Measurements from ENCODE around the gene PCYT1A.

Gene PCYT1A

DNA sequence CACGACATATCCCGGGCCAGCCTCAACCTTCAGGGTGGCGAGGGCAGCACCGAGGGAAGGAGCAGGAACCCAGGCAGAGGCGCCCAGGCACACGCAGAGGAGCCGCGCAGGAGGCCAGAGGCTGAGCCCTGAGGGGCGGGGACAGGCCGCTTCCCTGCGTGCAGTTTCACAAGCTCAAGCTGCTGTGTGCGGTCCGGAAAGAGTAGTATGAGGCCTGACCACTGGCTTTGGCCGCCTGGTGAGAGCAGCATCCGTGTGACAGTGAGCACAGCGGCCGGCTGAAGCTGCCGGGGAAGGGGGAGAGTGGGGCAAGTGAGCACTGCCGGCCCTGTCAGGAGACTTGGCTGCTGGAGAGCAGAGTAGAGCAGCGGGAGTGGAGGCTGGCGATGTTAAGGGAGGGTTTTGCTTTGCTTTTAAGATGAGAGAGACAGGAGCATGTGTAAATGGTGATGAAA lies 85.0 kb downstream of the PCYT1A start:
- H3K9ac ChIP-seq = no peak overlapping the region
- H3K36me3 ChIP-seq (ENCODE audit: control insufficient read depth, insufficient read depth, low read length) = no peaks in the 10 kb centered on the region
- no peak overlapping the region for H3K4me2 ChIP-seq (ENCODE audit: low read length)
- H3K79me2 ChIP-seq = no peaks in the 10 kb centered on the region
- no peak overlapping the region for H2AFZ ChIP-seq
- TF ChIP-seq, protein P1, sequence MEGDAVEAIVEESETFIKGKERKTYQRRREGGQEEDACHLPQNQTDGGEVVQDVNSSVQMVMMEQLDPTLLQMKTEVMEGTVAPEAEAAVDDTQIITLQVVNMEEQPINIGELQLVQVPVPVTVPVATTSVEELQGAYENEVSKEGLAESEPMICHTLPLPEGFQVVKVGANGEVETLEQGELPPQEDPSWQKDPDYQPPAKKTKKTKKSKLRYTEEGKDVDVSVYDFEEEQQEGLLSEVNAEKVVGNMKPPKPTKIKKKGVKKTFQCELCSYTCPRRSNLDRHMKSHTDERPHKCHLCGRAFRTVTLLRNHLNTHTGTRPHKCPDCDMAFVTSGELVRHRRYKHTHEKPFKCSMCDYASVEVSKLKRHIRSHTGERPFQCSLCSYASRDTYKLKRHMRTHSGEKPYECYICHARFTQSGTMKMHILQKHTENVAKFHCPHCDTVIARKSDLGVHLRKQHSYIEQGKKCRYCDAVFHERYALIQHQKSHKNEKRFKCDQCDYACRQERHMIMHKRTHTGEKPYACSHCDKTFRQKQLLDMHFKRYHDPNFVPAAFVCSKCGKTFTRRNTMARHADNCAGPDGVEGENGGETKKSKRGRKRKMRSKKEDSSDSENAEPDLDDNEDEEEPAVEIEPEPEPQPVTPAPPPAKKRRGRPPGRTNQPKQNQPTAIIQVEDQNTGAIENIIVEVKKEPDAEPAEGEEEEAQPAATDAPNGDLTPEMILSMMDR (IDR thresholded peaks at IDR 0.05) = no peak
- no peaks in the 10 kb centered on the region for H3K27me3 ChIP-seq (ENCODE audit: control insufficient read depth, insufficient read depth, low read length)
- H3K4me1 ChIP-seq = no peaks in the 10 kb centered on the region
- no peak overlapping the region for H3K27ac ChIP-seq
- no peaks in the 10 kb centered on the region for H3K9me3 ChIP-seq (ENCODE audit: control insufficient read depth, low read length)
- no peak overlapping the region for H3K4me3 ChIP-seq (ENCODE audit: low read depth, low read length)

DNA sequence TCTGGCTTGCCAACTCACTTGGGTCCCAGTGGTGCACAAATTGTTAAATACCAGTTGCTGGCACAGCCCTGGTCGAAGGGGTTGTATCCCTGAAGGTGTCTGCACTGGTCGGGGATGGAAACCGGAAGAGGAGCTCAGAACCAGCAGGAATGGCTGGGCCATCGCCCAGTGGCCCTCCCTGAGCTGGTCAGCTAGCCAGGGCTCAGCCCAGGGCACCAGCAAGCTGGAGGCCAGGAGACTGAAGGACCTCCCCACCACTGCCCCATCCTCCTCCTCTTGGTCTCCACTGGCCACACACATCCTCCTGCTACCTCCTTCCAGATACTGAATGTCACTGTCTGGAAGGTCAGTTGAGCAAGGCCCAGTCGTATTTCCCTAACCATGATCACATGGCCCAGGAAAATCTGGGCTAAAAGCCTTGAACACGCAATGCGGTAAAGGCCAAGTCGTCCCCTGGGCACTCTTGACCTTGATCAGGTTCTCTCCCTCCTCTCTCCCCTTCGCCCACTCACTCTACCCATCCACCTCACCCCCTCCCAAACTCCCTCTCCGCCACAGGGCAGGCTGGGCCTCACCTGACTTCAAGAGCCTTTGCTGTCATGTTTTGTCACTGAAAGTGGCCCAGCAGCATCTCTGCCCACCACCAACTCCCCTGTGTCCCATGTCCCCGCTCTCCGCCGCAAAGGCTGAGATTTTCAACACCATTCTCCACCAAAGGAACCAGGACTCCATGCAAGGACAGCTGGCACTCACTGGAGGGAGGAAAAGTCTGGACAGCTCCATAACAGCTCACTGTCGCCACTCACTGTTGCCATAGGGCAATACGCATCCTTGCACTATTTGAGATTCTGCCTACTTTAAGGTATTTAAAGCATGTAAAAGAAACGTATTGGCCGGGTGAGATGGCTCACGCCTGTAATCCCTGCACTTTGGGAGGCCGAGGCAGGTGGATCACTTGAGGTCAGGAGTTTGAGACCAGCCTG lies 88.5 kb downstream of the PCYT1A start:
- TF ChIP-seq, protein P1 (IDR thresholded peaks at IDR 0.05) = no peak
- Histone ChIP-seq H3K36me3 (ENCODE audit: control insufficient read depth, insufficient read depth, low read length) (no peaks in the 10 kb centered on the region), H3K9me3 (ENCODE audit: control insufficient read depth, low read length) (no peaks in the 10 kb centered on the region), H3K4me1 (no peaks in the 10 kb centered on the region), H2AFZ (no peak overlapping the region), H3K27ac (no peak overlapping the region), H3K27me3 (ENCODE audit: control insufficient read depth, insufficient read depth, low read length) (no peaks in the 10 kb centered on the region), H3K79me2 (no peaks in the 10 kb centered on the region), H3K4me2 (ENCODE audit: low read length) (no peak overlapping the region), H3K9ac (no peak overlapping the region), H3K4me3 (ENCODE audit: low read depth, low read length) (no peak overlapping the region)

DNA sequence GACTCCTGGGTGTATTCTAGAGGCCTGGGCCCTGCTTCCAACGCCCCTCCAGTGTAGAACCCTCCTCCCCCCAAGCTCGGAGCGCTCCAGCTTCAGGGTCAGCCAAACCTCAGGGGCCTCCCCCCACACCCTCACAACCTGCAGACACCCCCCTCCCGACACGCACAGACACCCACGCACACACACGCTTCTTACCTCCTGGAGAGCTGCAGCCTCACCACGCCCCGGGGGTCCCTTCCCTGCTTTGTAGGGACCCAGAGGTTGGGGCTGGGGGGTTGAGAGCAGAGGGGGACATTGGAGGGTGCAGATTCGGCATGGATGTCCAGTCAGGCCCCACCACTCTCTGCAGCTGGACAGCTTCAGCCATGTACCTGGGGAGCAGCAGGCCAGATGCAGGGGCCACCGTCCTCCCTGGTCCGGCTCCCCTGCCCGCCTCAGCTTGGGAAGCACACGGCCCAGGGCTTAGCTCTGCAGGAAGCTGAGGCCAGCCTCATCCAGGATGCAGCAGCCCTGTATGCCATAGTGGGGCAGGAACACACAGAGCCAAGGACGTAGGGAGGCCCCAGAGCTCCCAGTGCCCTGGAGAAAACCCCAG lies 89.3 kb downstream of the PCYT1A start:
- Histone ChIP-seq H3K27me3 (ENCODE audit: control insufficient read depth, insufficient read depth, low read length) (no peaks in the 10 kb centered on the region), H2AFZ (no peak overlapping the region), H3K4me2 (ENCODE audit: low read length) (no peak overlapping the region), H3K9ac (no peak overlapping the region), H3K4me1 (no peaks in the 10 kb centered on the region), H3K9me3 (ENCODE audit: control insufficient read depth, low read length) (no peaks in the 10 kb centered on the region), H3K36me3 (ENCODE audit: control insufficient read depth, insufficient read depth, low read length) (no peaks in the 10 kb centered on the region), H3K4me3 (ENCODE audit: low read depth, low read length) (no peak overlapping the region), H3K27ac (no peak overlapping the region), H3K79me2 (no peaks in the 10 kb centered on the region)
- TF ChIP-seq, protein P1 (IDR thresholded peaks at IDR 0.05) = no peak

DNA sequence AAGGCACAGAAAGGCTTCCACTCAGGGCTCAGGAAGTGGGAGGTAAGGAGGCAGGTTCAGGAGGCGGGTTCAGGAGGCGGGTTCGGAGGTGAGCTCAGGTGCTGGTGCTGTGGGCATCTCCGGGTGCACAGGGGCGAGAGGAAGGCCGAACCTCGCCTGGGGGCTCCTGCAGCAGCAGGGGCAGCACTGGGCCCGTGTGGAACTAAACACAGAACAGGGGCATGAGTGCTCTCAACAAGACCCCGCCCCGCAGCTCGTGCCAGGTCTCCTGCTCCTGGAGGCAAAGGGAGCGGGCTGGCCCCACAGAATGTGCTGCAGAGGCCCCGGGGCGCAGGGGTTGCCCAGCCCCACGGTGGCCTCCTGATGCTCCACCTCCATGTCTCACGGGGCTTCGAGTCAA lies 90.0 kb downstream of the PCYT1A start:
- H3K27me3 ChIP-seq (ENCODE audit: control insufficient read depth, insufficient read depth, low read length) = no peaks in the 10 kb centered on the region
- H3K4me1 ChIP-seq = no peaks in the 10 kb centered on the region
- no peak overlapping the region for H3K4me3 ChIP-seq (ENCODE audit: low read depth, low read length)
- no peaks in the 10 kb centered on the region for H3K9me3 ChIP-seq (ENCODE audit: control insufficient read depth, low read length)
- no peak overlapping the region for H3K9ac ChIP-seq
- no peaks in the 10 kb centered on the region for H3K79me2 ChIP-seq
- no peak overlapping the region for H2AFZ ChIP-seq
- H3K36me3 ChIP-seq (ENCODE audit: control insufficient read depth, insufficient read depth, low read length) = no peaks in the 10 kb centered on the region
- H3K4me2 ChIP-seq (ENCODE audit: low read length) = no peak overlapping the region
- TF ChIP-seq, protein P1 (IDR thresholded peaks at IDR 0.05) = no peak
- H3K27ac ChIP-seq = no peak overlapping the region

Measured in parathyroid adenoma (tissue), 2 donors.